HepG2 (cell line): Measurements from ENCODE around the gene SDK1. TPM values are rescaled to one million over a fixed set of nuclear protein-coding genes. Genes with fewer than 3 reads are reported as not detected.

Experiments
- ATAC-seq: fragments of 200-7000 bp; cut with Tn5 transposase; 3 replicates; pipeline ENCODE4 v1.9.1; 2020; ENCODE audit warnings: mild to moderate bottlenecking, moderate library complexity
- BruUV-seq: library from RNA; stranded (reverse); fragments of 400-500 nt; replicated peaks from 2 replicates; lab custom pipeline; 2021; lab: Mats Ljungman, UMichigan
- CTCF ChIA-PET: fragments of 300-600 bp; formaldehyde crosslinking; extraction: SDS; loops from one replicate; lab custom pipeline; 2021; ENCODE audit warnings: low total read pairs, inconsistent platforms, low intra/inter-chr PET ratio; lab: Yijun Ruan, JAX
- POLR2A ChIA-PET: fragments of 350-600 bp; sonication (Branson Sonifier 250); formaldehyde crosslinking; loops from one replicate; lab custom pipeline; 2020; ENCODE audit warnings: antibody characterized with exemption, inconsistent platforms; lab: Yijun Ruan, JAX
- DNase-seq: peaks from one replicate; pipeline ENCODE4 v3.0.0-alpha.2; 2015; ENCODE audit warnings: low spot score
- FAIRE-seq: peaks from 3 replicates; lab custom pipeline; 2011; peaks lifted over from hg19 to GRCh38; lab: Jason Lieb, UNC
- H2AFZ ChIP-seq: one replicate; pipeline ENCODE4 v1.6.1; 2011; ENCODE audit warnings: low read length, inconsistent platforms
- H3K27ac ChIP-seq: fragments of 300-600 bp; 3 replicates; pipeline ENCODE4 v1.8.0; 2011; ENCODE audit warnings: mixed run types, mild to moderate bottlenecking, mixed read lengths, low read length, inconsistent platforms; ENCODE audit not compliant: insufficient read depth; ENCODE audit errors: extremely low read length
- H3K27me3 ChIP-seq, 2 experiments: fragments of 200-600 bp in 1 of 2; 2 replicates in 1 of 2; 3 replicates in 1 of 2; pipeline versions ENCODE4 v1.6.0 to v1.8.0; 2011; ENCODE audit warnings: low read length in 2 of 2, mild to moderate bottlenecking in 2 of 2, moderate library complexity in 2 of 2, inconsistent platforms in 1 of 2; ENCODE audit not compliant: insufficient read depth in 2 of 2, control insufficient read depth in 1 of 2
- H3K36me3 ChIP-seq, 2 experiments: fragments of 200-600 bp in 1 of 2; replicated peaks in 1 of 2; 2 replicates in 1 of 2; 3 replicates in 1 of 2; pipeline versions ENCODE4 v1.5.1 to v1.8.0; 2011; ENCODE audit warnings: low read length in 2 of 2, inconsistent platforms in 1 of 2; ENCODE audit not compliant: insufficient read depth in 2 of 2, control insufficient read depth in 1 of 2
- H3K4me1 ChIP-seq: 2 replicates; pipeline ENCODE4 v1.5.1; 2012; ENCODE audit warnings: low read length, inconsistent platforms; ENCODE audit not compliant: insufficient read depth
- H3K4me2 ChIP-seq: 2 replicates; pipeline ENCODE4 v1.6.0; 2011; ENCODE audit warnings: low read depth, low read length, inconsistent platforms
- H3K4me3 ChIP-seq, 3 experiments: fragments of 200-600 bp in 1 of 3; sonication (generic), shearing (Covaris generic) in 1 of 3; replicated peaks in 1 of 3; 2 replicates each; pipeline ENCODE4 v1.5.1; 2011 to 2016; ENCODE audit warnings: low read length in 3 of 3, inconsistent platforms in 2 of 3, low read depth in 2 of 3, mild to moderate bottlenecking in 2 of 3, control low read depth in 1 of 3, mixed read lengths in 1 of 3; ENCODE audit not compliant: insufficient read depth in 1 of 3
- H3K79me2 ChIP-seq: one replicate; pipeline ENCODE4 v1.6.1; 2011; ENCODE audit warnings: low read length, inconsistent platforms; ENCODE audit not compliant: insufficient read depth
- H3K9ac ChIP-seq: 2 replicates; pipeline ENCODE4 v1.6.0; 2011; ENCODE audit warnings: mild to moderate bottlenecking, low read depth, low read length, inconsistent platforms; ENCODE audit not compliant: insufficient read depth
- H3K9me3 ChIP-seq: 2 replicates; pipeline ENCODE4 v1.5.1; 2012; ENCODE audit warnings: mild to moderate bottlenecking, low read length
- H4K20me1 ChIP-seq: 2 replicates; pipeline ENCODE4 v1.6.0; 2011; ENCODE audit warnings: inconsistent platforms, mild to moderate bottlenecking, low read length, moderate library complexity; ENCODE audit not compliant: insufficient read depth
- CTCF ChIP-seq: sonication (generic); formaldehyde crosslinking; IDR thresholded peaks from 2 replicates; pipeline ENCODE4 v1.5.0; 2020; ENCODE audit warnings: mild to moderate bottlenecking, missing genetic modification reagents, moderate library complexity
- HNRNPL ChIP-seq: fragments of 200-400 bp; formaldehyde crosslinking; IDR thresholded peaks from 2 replicates; pipeline ENCODE4 v1.6.1; 2017; ENCODE audit warnings: mild to moderate bottlenecking, low read depth, low read length
- JUNB ChIP-seq: sonication (generic); formaldehyde crosslinking; IDR thresholded peaks from 2 replicates; pipeline ENCODE4 v1.8.0; 2022; ENCODE audit warnings: missing genetic modification reagents, mild to moderate bottlenecking, borderline replicate concordance
- NFKB2 ChIP-seq: sonication (generic); formaldehyde crosslinking; IDR thresholded peaks from 2 replicates; pipeline ENCODE4 v1.4.0; 2020; ENCODE audit warnings: missing genetic modification reagents, borderline replicate concordance
- TBX2 ChIP-seq: sonication (generic); formaldehyde crosslinking; IDR thresholded peaks from 2 replicates; pipeline ENCODE4 v1.5.0; 2020; ENCODE audit warnings: missing genetic modification reagents, mild to moderate bottlenecking, borderline replicate concordance
- ZNF850 ChIP-seq: sonication (generic); formaldehyde crosslinking; conservative IDR thresholded peaks from 2 replicates; pipeline ENCODE4 v1.9.0; 2021; ENCODE audit warnings: mild to moderate bottlenecking, missing genetic modification reagents
- WGBS: methylation state at CpG from one replicate; pipeline ENCODE4 v1.1.6; 2017; ENCODE audit warnings: low lambda C conversion rate; 5-methylcytosine and 5-hydroxymethylcytosine counted together
- in situ Hi-C: cut with HindIII; loops from 2 replicates; pipeline ENCODE4 v1.10.0; 2017; ENCODE audit warnings: low pct_unique_long_range_greater_than_20kb; ENCODE audit not compliant: extremely low pct_ligation_motif_present
- intact Hi-C: fragments of 100-400 bp; cut with micrococcal nuclease; formaldehyde crosslinking; loops from one replicate; pipeline ENCODE4 v1.10.0; 2022; ENCODE audit not compliant: unreplicated experiment
- polyA plus RNA-seq, 8 experiments: library from polyadenylated mRNA; depleted of rRNA in 3 of 8; stranded (reverse) in 7 of 8; unstranded in 1 of 8; fragments of >200 nt; fragmentation: Illumina TruSeq in 4 of 8; extraction: Trizol in 4 of 8; gene quantifications; 2 replicates each; pipeline versions ENCODE4 v1.2.1 to v1.2.3, GENCODE V29; 2011 to 2016; ENCODE audit warnings: low read depth in 4 of 8, missing spikeins in 1 of 8, mixed read lengths in 1 of 8; ENCODE audit not compliant: insufficient read depth in 1 of 8
- total RNA-seq, 5 experiments: library from RNA; depleted of rRNA; stranded (reverse); fragments of >200 nt; fragmentation: Illumina TruSeq; extraction: Trizol; gene quantifications; 2 replicates each; pipeline ENCODE4 v1.2.3, GENCODE V29; 2016; ENCODE audit warnings: low read depth in 1 of 5
- TF ChIP-seq, protein P1 (sequence below): sonication (generic); formaldehyde crosslinking; IDR thresholded peaks from 2 replicates; pipeline ENCODE4 v1.4.0; 2020; ENCODE audit warnings: mild to moderate bottlenecking, missing genetic modification reagents

The SDK1 gene
- total and polyA plus RNA-seq, 2 of the 13 experiments (the other 11 are each of a cell fraction or from before 2014, with no cell fraction given): 0.35 to 2.4 TPM

DNA sequence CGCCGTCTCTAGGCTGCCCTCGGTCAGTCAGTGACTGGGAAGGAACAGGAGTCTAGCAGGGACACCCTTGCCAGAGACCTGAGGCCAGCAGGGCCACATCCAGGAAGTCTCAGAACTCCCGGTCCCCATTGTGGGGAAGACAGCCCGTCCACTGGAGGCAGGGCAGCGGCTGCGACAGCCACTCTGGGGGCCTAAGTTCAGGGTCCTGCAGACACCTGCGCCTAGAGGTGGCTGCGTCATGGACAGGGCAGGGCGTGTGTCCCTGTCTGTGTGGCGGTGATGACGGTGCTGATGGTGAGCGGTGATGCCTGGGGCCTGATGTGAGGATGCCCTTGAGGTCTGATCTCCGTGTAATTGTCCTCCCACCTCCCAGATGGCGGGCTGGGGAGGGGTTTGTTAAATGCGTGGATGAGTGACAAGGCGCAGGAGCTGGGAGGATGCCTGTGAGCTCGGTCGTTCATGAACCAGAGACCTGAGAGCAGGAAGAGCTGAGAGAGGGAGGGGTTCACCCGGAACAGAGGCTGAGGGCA is 843.2 kb downstream of the SDK1 start:
- no peak overlapping the region for H3K27ac ChIP-seq
- ATAC-seq (no peak; the same call in 2 of the 3 replicates), DNase-seq (no peak), FAIRE-seq (no peak)
- intact Hi-C loops: no loop called here
- no peaks in the 10 kb centered on the region for H4K20me1 ChIP-seq
- in situ Hi-C loops: no loop called here
- H3K4me1 ChIP-seq: no peaks in the 10 kb centered on the region
- H3K4me3 ChIP-seq: no peak overlapping the region
- no peaks in the 10 kb centered on the region for H3K79me2 ChIP-seq
- POLR2A ChIA-PET: no interaction called here
- H2AFZ ChIP-seq: no peak overlapping the region
- WGBS: 77% methylated on average over 12 of the region's 20 CpGs
- no peak for TF ChIP-seq CTCF (CRISPR knock-in tag)
- no peak for TF ChIP-seq ZNF850 (CRISPR knock-in tag)
- no peak for TF ChIP-seq JUNB
- TF ChIP-seq HNRNPL: no peak
- no peak for TF ChIP-seq NFKB2 (CRISPR knock-in tag)
- no peak for TF ChIP-seq TBX2 (CRISPR knock-in tag)
- TF ChIP-seq, protein P1, sequence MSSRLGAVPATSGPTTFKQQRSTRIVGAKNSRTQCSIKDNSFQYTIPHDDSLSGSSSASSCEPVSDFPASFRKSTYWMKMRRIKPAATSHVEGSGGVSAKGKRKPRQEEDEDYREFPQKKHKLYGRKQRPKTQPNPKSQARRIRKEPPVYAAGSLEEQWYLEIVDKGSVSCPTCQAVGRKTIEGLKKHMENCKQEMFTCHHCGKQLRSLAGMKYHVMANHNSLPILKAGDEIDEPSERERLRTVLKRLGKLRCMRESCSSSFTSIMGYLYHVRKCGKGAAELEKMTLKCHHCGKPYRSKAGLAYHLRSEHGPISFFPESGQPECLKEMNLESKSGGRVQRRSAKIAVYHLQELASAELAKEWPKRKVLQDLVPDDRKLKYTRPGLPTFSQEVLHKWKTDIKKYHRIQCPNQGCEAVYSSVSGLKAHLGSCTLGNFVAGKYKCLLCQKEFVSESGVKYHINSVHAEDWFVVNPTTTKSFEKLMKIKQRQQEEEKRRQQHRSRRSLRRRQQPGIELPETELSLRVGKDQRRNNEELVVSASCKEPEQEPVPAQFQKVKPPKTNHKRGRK (CRISPR knock-in tag): no peak
- no peaks in the 10 kb centered on the region for H3K36me3 ChIP-seq
- no peak overlapping the region for H3K4me2 ChIP-seq
- BruUV-seq: no TSS peak
- H3K27me3 ChIP-seq: no peaks in the 10 kb centered on the region
- no peaks in the 10 kb centered on the region for H3K9me3 ChIP-seq
- CTCF ChIA-PET: no interaction called here
- H3K9ac ChIP-seq: no peak overlapping the region
